Measurements from ENCODE around the gene BAHD1.

Gene BAHD1

GRCh38 chr15:40439461-40439959, 1.2 kb upstream of the BAHD1 start:
- H3K4me1 ChIP-seq (ENCODE audit: low read length): no peaks in the 10 kb centered on the region

DNA sequence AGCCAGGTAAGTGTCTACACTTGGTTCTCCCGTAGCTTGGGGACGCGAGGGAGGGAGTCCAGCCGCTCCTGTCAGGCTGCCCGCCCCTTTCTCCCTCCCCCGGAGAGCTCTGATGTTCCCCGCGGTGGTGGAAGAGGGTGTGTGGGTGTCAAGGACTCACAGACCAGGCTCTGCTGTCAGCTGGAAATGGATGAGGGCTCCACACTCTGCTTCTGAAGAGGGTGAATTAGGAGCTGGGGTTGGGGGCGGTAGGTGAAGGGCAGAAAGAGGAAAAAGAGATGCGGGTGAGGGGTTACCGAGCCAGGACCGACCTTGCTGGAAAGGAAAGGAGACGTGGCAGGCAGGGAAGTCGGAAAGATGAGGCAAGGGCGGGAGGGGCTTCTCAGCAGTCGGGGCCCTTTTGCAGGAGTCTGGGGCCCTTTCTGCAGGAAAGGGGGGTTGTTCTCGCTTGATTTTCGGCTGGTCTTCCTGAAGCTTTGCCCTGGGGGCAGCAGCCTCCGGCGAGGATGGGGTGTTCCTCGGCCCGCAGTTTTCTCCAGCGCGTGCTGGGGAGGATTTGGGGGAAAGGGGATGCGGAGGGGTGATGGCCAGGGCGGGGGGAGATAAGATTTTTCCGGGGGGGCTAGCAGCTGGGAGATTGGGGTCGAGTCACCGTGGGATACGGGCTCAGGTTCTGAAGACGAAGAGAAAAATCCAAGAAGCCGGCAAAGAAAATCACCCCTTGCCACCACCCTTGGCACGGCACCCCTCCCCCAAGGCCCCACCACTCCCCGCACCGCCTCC, 602 bp upstream of the BAHD1 start:
- Histone ChIP-seq H3K79me2 (ENCODE audit: low read length) (peaks cover 35% of the 10 kb centered on the region), H2AFZ (ENCODE audit: low read length) (peak overlapping the region; percentile 53), H3K9me2 (replicated peaks; ENCODE audit: insufficient read depth, low read length) (no peaks in the 10 kb centered on the region), H4K20me1 (ENCODE audit: insufficient read depth, low read length) (0 out of 2 replicates have a peak, but pooled peaks cover 5% of the 10 kb centered on the region), H3K4me3 (ENCODE audit: low read length) (peak overlapping the region; percentile 70), H3K27ac (ENCODE audit: low read length) (no peak overlapping the region), H3K4me2 (ENCODE audit: low read depth, low read length) (peak overlapping the region; percentile 97), H3F3A (ENCODE audit: insufficient read depth, low read length) (peaks cover 16% of the 10 kb centered on the region), H3K36me3 (replicated peaks; ENCODE audit: insufficient read depth, low read length) (no peaks in the 10 kb centered on the region), H3K4me1 (ENCODE audit: low read length) (no peaks in the 10 kb centered on the region), H3K9me3 (replicated peaks; ENCODE audit: insufficient read depth, low read length) (no peaks in the 10 kb centered on the region), H3K9ac (ENCODE audit: low read length) (peak overlapping the region; percentile 40; the same call in 1 of the 2 replicates), H3K27me3 (replicated peaks; ENCODE audit: insufficient read depth, low read length) (peaks cover 33% of the 10 kb centered on the region)
- TF ChIP-seq CTCF (IDR thresholded peaks at IDR 0.05; ENCODE audit: low read length) (no peak), EZH2phosphoT487 (IDR thresholded peaks at IDR 0.05; ENCODE audit: low read length) (no peak), EZH2 (optimal IDR thresholded peaks at IDR 0.05; ENCODE audit: low read depth, low read length) (no peak)
- DNase-seq: peak; percentile 24

More at GRCh38 chr15:40439461-40439959, 1.2 kb upstream of the BAHD1 start:
- no peak for TF ChIP-seq CTCF (IDR thresholded peaks at IDR 0.05; ENCODE audit: low read length)
- TF ChIP-seq EZH2phosphoT487 (IDR thresholded peaks at IDR 0.05; ENCODE audit: low read length): no peak
- TF ChIP-seq EZH2 (optimal IDR thresholded peaks at IDR 0.05; ENCODE audit: low read depth, low read length): no peak
- Histone ChIP-seq H3F3A (ENCODE audit: insufficient read depth, low read length) (peaks cover 16% of the 10 kb centered on the region), H3K9me2 (replicated peaks; ENCODE audit: insufficient read depth, low read length) (no peaks in the 10 kb centered on the region), H3K27me3 (replicated peaks; ENCODE audit: insufficient read depth, low read length) (peaks cover 33% of the 10 kb centered on the region), H3K27ac (ENCODE audit: low read length) (no peak overlapping the region), H3K79me2 (ENCODE audit: low read length) (peaks cover 29% of the 10 kb centered on the region), H4K20me1 (ENCODE audit: insufficient read depth, low read length) (0 out of 2 replicates have a peak, but pooled peaks cover 5% of the 10 kb centered on the region), H3K36me3 (replicated peaks; ENCODE audit: insufficient read depth, low read length) (no peaks in the 10 kb centered on the region), H2AFZ (ENCODE audit: low read length) (peak overlapping the region; percentile 53), H3K9me3 (replicated peaks; ENCODE audit: insufficient read depth, low read length) (no peaks in the 10 kb centered on the region), H3K9ac (ENCODE audit: low read length) (no peak overlapping the region; the same call in 1 of the 2 replicates), H3K4me2 (ENCODE audit: low read depth, low read length) (peak overlapping the region; percentile 97), H3K4me3 (ENCODE audit: low read length) (peak overlapping the region; percentile 70)
- no peak for DNase-seq

DNA sequence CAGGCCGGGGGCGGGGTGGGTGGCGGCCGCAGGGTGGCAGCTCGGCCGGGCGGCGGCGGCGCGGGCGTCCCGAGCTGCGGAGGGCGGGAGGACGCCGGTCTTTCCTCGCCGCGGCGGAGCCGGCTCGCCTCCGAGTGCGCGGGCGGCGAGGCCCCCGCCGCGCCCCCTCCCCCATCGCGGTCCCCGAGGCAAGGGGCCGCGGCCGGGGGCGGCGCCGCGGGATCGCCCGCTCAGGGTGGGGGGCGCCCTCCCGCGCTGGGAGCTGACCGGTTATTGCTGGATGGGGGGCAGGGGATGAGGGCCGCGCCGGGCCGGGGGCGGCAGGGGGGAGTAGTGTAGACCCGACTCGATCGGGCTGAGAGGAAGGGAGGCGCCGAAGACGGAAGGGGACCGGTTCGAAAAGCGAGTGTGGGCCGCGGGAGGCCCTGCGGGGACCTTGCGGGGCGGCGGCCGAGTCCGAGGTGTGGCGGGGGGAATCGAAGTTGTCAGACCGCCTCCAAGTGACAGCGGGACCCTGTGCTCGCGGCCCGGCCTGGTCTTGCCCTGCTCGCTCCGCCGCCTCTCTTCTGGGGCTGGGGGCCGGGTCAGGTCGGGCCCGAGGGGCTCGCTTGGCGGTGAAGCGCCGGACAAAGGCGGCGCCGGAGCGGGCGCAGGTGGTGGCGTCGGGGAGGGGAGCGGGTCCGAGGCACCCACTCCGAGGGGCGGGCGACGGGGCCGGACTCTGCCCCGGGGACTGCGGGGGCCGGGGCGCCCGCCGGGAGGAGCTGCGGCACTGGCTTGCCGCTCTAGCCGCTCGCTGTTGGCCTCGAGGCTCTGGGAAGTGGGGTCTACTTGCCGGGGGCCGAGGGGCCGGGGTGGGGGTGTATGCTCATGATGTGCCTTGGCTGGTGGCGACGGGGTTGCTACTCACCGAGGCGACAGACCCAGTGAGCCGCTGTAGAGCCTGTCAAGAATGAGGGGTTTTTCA, 1.1 kb downstream of the BAHD1 start:
- Histone ChIP-seq H3K27me3 (replicated peaks; ENCODE audit: insufficient read depth, low read length) (peaks cover 25% of the 10 kb centered on the region), H3K79me2 (ENCODE audit: low read length) (peaks cover 52% of the 10 kb centered on the region), H3K4me3 (ENCODE audit: low read length) (peak overlapping the region; percentile 77), H4K20me1 (ENCODE audit: insufficient read depth, low read length) (0 out of 2 replicates have a peak, but pooled peaks cover 5% of the 10 kb centered on the region), H3K9ac (ENCODE audit: low read length) (peak overlapping the region; percentile 55; the same call in 1 of the 2 replicates), H3F3A (ENCODE audit: insufficient read depth, low read length) (peaks cover 16% of the 10 kb centered on the region), H2AFZ (ENCODE audit: low read length) (no peak overlapping the region), H3K9me3 (replicated peaks; ENCODE audit: insufficient read depth, low read length) (no peaks in the 10 kb centered on the region), H3K36me3 (replicated peaks; ENCODE audit: insufficient read depth, low read length) (no peaks in the 10 kb centered on the region), H3K27ac (ENCODE audit: low read length) (no peak overlapping the region), H3K9me2 (replicated peaks; ENCODE audit: insufficient read depth, low read length) (no peaks in the 10 kb centered on the region), H3K4me2 (ENCODE audit: low read depth, low read length) (peak overlapping the region; percentile 78), H3K4me1 (ENCODE audit: low read length) (no peaks in the 10 kb centered on the region)
- no peak for DNase-seq
- 0 out of 2 replicates have a peak, but pooled peaks have one; percentile 4 for TF ChIP-seq CTCF (IDR thresholded peaks at IDR 0.05; ENCODE audit: low read length)
- no peak for TF ChIP-seq EZH2phosphoT487 (IDR thresholded peaks at IDR 0.05; ENCODE audit: low read length)
- TF ChIP-seq EZH2 (optimal IDR thresholded peaks at IDR 0.05; ENCODE audit: low read depth, low read length): no peak
